ENCODE data around the gene NAALADL2.

NAALADL2 gene

DNA sequence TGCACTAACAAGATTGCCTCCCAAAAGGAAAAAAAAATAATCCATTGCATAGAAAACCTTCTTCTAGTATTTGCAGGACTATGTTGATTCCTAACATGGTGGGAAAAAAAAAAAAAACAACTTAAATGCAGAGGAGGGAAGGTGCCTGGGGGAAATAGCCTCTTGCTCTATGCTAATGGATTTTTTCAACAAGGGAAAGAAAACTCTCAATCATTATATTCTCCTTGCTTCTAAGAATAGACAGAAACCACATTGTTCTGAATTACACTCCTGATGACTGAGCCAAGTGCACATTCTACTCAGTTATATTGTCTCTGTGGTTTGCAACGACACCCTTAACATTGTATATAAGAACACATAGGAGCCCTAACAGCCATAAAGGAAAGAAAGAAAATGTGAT is 760.2 kb downstream of the NAALADL2 start:
- no peak for DNase-seq

DNA sequence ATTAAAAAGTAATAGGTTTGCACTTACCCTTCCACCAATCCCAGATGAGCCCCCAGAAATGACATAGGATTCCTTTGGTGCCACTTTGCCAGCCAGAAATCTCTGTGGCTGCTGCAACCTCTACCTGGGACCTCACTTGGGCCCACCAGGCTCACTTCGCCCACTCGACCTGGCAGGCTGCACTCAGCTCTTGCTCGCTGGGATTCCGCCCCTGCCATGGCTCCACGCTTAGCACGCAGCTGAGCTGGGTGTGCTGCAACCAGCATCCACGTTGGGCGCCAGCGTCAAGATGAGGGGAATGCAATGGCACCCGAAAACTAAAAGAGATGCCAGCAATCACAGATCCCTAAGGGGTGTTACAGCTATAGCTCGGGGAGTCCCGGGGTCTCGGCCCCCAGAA is 761.0 kb downstream of the NAALADL2 start:
- no peak for DNase-seq

DNA sequence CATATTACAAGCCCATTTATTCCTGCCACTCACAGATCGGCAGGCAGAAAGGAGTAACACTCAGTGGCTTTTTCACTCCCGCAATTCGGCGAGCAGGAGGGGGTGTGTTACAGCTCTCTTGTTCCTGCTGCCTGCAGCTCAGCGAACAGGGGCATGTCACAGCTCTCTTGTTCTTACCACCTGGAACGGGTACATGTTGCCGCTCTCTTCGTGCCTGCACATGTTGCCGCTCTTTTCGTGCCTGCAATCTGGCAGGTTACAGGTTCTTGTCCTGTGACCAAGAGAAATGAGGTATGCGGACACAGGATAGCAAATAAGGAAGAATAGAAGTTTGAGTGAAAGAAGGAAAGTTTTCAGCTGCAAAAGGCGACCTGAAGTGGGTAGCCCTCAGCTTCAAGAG is 761.4 kb downstream of the NAALADL2 start:
- no peak for DNase-seq

DNA sequence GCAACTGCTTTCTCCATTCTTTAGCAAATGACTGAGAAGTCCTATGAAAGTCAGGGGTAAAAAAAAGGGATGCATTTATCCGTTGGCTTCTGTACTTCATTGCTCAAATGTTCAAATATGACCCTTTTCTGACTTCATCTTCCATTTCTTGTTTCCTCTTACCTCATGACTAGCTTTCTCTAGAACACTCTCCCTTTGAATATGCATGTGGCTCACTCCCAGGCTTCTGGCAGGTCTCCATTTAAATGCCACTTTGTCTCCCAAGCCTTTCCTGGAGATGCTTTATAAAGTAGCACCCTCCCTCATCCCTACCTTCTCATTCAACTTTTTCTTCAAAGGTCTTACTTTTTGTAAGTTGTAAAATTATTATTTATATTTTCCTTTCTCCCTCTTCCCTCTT is 781.8 kb downstream of the NAALADL2 start:
- no peak for DNase-seq

DNA sequence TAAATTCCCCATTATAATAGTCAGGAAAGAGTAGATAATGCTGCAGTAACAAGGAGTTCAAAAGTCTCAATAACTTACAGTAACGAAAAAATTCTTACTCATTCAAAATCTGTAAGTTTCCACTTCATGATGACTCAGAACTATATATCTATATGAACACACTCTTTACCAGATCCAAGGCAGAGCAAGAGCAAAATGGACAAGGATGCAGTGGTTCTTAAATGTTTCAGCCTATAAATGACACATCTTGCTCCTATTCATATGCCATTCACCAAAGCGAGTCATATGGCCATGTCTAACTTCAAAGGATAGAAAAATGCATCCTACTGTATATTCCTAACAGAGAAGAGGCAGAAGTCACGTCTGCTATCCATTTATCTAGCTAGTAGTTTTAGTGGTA is 787.7 kb downstream of the NAALADL2 start:
- DNase-seq: no peak

DNA sequence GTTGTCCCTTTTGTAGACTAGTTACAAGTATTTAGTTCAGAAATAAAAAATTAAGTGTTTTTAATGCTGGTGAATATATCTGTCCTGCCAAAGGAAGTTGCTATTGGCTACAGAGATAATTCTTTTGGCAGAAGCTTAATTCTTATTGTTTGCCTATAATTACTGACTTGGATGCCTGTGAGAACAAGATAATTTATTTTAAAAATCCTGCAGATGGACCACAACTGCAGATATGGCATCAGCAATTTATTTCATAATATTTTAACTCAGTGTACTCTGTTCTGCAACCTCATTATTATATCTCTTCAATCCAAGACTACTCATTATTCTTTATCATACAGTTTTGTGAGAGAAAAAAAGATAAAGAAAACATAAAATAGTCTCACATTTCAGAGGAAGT is 789.8 kb downstream of the NAALADL2 start:
- no peak for DNase-seq

DNA sequence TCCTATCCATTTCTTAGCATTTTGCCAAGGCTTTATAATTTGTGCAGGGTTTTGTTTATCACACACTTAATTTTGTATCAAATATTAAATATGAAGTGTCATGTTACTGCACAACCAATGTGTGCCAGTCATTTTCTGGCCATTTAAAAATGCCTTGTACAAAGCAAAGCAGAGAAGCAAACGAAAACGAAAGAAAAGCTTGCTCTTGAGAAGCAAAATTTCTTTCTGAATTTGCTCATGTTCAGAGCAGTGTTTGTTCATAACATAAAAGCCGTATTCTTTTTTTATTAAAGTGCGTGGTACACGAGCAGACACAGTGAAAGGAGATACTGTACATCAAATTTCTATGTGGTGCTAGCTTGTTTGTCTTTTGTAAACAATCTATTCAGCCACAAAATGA is 792.6 kb downstream of the NAALADL2 start:
- DNase-seq: no peak

DNA sequence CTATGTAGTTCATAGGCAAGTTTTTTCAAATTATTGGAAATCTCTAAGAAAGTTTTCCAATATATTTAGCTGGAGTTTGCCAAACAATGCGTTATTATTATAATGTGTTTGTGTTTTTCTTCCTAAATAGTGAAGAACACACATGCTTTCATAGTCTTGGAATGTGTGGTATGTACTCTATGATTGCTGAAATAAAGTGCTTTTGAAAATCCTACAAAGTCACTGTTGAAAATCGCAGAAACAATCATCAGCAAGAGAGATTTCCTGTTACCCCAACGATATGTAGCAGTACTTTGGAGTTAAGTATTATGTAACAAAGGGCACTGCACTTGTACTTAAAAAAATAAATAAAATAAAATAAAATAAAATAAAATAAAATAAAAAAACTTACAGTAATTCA is 796.2 kb downstream of the NAALADL2 start:
- DNase-seq: no peak

DNA sequence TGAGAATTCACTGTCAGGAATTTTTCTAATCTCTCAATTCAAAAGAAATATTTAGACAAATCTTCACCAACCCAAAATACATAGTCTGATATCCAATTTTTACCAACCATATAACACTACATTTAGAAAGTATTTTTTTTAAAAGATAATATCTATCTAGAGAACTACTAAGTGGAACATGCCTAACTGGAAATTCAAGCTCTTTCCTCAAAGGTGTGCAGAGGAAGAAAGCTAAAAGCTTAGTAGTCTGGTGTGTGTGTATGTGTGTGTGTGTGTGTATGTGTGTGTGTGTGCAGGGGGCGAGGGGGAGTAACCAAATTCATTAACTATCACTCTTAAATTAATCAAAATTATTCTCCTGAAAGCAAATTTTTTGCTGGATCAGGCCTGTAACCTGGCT is 797.3 kb downstream of the NAALADL2 start:
- no peak for DNase-seq

DNA sequence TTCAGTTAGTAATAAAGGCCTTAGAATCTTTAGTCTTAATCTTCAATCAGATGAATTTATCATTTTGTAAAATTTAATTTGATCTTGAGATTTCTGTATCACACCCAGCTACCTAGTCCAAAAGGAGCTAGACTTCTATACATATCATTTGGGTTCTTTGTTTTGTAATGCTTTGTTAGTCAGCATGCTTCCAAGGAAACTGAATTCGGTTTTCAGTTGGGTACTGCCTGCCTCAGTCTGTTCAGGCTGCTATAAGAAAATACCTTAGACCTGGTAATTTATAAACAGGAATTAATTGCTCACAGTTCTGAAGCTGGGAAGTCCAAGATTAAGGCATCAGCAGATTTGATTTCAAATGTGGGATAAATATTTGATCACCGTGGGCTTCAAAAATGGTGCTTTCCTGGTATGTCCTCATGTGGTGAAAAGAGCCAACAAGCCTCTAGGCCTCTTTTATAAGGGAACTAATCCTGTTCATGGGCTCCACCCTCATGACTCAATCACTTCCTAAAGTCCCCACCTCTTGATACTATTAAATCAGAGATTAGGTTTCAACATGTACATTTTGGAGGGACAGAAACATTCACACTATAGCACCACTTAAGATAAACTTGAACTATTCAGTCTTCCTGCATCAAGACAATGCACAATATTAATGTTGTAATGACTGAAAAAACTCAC is 800.7 kb downstream of the NAALADL2 start:
- DNase-seq: no peak

DNA sequence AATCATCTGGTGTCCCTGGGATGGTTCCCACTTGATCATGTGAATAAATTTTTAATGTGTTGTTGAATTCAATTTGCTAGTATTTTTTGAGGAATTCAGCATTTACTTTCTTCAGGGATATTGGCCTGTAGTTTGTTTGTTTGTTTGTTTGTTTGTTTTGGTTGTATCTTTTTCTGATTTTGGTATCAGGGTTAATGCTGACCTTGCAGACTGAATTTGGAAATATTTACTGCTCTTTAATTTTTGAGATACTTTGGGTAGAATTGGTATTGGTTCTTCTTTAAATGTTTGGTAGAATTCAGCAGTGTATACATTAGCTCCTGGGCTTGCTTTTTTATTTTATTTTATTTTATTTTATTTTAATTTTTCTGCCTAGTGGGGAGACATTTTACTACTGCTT is 803.7 kb downstream of the NAALADL2 start:
- no peak for DNase-seq

DNA sequence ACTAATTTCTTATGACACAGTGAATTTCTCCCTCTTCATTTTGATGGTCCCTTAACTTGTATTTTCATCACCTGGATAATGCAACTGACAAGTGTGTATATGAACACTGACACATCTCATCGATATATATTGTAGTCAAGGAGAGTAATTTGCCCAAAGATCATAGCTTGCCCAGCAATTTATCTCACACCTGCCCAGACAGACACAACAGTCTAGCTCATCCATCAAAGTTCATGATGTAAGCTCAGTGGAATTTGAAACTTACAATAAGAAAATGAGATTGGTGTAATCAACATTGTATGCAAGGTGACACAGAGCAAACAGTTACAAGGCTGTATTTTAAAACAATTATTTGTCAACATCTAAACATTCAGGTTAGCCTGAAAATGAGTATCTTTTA is 805.8 kb downstream of the NAALADL2 start:
- DNase-seq: no peak

DNA sequence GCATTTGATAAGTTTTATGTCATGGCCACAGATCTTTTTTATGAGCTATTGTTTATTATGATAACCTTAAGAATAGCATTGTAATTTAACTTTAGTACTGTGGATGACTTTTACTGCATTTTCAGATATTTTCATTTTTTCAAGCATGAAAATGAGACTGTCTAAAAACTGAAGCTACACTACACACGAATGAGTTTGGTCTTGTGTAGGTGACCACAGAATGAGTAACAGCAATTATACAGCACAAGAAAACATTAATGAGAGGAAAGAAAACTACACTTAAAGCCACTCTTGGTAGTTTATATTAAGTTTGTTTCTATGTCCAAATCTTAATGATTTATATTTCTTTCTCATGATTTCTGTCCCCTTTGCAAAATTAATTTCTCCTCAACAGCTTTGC is 809.2 kb downstream of the NAALADL2 start:
- no peak for DNase-seq

DNA sequence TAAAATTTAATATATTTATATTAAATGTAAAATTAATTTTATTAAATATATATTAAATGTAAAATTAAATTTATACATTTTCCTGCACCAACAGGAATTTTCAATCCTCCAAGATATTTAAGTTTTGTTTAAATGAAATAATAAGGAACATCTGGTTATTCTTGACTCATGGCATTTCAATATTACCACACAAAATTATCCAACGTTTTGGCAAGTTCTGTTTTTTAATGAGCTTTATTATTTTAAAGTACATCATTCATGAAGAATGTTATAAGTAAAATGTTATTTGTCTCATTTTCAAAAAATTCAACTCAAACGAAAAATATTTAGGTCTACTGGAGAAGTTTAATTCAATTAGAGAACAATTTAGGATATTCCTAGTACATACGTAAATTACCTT is 811.4 kb downstream of the NAALADL2 start:
- DNase-seq: no peak

DNA sequence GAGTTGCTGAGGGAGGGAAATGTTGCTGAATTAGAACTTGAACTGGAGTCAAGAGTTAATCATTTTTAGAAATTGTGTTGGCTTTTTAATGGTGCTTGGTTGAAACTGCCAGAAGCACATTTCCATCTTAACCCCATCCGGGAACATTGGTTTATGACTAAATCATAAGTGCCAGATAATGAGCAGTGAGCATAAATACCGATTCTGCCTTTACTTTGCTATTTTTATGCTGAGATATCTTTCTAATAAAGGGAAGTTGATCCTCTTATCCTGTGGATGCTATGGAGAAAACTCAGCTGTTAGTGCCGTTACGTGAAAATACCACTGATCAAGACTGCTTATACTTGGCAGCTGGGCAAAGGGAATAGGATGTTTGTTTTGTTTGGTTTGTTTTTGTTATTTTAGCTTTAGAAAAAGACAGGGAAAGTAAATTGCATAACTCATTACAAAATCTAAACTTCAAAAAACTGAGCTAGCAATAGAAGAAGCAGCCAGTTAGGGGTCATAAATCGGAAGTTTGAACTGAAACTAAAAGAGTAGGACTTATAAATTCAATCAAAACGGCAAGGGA is 813.1 kb downstream of the NAALADL2 start:
- peak in 1 of 2 donors; percentile 33 for DNase-seq

DNA sequence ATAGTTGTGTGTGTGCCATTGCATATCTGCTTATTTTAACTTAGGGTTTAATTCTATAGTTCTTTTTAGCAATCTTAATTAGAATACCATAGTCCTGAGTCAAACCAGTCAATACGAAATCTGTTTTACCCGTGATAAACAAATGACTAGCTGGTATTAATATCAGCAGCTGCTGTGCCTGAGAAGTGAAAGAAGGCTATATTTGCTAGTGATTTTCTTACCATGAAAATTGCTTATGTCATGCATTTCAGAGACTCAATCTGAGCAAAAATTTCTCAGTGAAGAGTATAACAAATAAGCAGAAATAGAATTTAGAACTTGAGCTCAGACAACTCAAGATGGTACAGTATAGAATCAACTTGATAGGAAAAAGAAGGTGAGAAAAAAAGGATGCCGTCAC is 820.4 kb downstream of the NAALADL2 start:
- DNase-seq: no peak

DNA sequence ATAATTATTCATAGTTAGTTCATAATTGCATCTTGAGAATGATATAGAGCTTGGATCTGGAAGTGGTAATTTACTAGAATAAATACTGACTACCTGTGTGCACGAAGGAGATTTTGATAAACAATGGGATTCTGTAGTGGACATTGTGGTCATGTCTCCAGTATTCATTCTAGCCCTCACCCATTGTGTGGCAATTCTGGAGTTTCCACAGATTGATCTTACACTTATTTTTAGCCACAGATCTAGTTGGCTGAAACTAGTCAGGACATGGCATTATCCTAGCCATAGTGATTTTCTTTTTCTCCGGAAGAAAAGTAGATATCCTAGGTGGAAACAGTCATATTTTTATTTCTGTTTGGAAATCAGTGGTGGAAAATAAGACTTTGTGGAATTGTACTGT is 833.1 kb downstream of the NAALADL2 start:
- no peak for DNase-seq

DNA sequence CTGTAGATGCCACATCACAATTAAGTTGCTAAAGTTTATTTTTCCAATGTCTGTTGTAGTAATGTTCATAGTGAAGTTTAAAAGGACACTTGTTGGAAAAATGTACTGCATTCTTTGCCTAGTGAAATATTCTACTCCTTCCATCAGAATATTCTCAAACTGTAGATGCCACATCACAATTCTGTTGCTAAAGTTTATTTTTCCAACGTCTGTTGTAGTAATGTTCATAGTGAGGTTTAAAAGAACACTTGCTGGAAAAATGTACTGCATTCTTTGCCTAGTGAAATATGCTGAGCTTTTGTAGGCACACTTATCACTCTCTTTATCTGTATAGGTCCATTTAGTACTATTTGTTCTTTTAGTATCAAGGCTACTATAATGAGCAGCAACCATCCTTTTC is 836.1 kb downstream of the NAALADL2 start:
- no peak for DNase-seq

DNA sequence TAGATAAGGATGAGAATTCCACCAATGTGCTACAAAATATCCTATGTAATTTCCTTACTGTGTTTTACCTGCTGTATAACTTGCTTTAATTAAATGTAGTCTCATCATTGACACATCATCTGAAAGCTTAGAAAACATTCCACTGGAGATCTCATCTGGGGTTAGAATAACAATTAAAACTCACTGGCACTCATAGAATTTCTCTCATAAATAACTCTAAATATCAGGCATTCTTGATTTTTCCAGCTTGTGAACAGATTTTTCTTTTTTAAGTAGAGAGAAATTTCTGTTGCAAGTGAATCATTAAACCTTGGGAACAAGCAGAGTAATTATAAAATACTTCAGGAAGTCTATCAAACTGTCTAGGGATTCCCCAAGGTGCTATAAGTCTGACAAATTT is 843.8 kb downstream of the NAALADL2 start:
- DNase-seq: no peak

DNA sequence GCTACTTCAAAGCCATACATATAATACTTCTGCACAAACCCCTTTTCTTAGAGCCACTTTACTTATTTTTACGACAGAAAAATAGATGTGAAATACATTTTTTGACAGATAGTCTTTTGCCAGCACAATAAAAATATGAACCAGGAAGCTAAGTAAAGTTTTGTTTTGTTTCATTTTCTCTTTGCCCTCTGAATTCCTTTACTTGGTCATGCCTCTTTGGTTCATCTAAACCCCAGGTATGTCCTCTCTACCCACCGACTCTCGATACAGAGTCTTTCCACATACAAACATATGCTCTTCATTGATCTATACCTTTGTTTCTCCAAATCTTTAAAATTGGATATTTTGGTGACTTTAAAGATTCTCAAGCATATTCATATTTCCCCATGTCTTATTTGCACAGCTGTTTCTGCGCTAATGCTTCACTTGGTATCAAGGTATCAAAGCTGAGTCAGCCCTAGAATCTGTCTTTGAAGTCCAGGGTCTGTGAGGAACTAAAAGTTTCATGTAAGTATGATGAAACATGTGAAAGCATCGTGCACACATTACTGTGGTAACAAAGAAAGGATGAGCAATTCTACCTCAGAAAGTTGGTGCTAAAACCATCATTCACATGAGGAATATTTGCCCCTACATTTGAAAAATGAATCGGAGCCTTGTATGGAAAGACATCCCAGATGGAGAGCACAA is 845.4 kb downstream of the NAALADL2 start:
- no peak for DNase-seq

DNA sequence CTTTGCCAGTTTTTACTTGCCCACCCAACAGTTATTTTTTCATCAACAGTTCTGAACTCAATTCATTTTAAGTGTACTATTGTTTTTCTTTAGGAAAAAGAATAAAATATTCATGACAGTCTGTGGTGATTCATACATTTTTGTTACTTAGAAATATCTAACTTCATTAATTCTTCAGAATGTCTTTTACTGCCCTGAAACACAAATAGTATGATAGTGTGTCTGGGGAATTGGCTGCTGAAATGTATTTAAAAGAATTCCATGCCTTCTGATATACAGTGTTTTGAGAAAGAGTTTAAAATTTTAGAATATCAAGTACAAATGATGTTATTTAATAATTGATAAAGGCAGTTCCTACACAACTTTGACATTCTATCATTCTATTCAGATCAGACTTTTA is 854.1 kb downstream of the NAALADL2 start:
- no peak for DNase-seq

DNA sequence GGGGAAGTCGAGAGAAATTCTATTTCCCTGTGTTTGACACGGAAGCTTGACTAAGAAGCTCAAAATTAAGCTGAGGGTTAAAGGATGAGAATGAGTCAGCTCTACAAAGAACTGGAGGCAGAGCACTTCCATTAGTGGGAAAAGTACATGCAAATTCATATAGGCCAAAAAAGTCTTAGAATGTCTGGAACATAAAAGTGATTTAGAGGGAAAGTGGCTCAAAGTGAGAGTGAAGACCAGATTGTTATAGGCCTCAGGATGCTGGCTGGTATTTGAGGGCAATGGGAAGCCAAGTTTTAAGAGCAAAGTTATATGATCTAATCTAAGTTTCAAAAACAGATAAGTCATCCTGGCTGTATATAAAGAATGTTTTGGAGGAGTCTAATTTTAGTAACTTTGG is 857.3 kb downstream of the NAALADL2 start:
- DNase-seq: no peak

DNA sequence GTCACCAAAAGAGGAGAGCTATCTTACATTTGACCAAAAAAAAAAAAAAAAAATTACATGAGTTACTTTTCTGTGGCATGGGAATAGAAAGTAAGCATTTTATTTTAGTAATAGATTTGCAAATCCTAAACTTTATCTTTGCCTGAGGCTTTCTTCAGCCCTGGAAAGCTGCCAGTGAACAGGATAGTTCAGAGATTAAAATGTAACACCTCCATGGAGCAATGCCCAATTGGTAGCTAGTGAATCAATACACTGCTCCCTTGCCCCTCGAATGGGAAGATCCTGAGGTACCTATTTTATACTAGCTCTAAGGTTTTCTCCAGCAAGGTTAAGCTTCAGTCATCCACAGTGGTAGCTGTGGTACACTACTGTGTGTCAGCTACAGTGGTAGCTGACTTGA is 867.1 kb downstream of the NAALADL2 start:
- DNase-seq: no peak

DNA sequence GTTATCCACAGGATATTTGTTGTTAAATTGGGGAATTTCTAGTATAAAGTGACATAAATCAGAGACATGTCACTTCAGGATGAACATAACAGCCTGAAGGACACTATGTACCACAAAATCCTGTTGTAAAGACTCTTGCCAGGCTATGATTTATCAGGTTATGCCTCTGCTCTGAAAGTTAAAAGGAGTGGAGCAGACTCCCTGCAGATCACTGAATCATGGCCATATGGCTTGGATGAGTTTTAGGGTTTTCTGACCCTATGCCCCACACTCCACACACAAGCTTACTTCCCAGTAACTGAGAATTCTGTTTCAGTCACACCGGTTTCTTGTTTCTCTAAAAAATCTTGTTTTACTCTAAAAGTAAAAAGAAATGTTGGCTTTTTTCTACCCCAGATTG is 869.4 kb downstream of the NAALADL2 start:
- no peak for DNase-seq

DNA sequence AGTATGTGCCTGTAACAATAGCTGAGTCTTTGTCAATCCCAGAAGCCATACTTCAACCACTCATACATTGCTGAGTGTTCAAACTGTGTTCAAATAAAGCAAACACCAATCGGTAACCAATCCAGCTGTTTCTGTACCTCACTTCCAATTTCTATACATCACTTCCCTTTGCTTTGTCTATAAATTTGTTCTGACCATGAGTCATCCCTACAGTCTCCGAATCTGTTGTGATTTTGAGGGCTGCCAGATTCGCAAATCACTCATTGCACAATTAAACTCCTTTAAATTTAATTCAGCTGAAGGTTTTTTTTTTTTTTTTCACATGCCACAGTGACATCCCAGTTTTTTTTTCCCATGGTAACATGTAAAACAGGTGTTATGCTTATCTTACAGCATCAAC is 870.3 kb downstream of the NAALADL2 start:
- DNase-seq: no peak

All from hippocampal formation (tissue), 2 donors.